NCI-H460 (cell line): Measurements from ENCODE around the gene KCTD1. TPM values are rescaled to one million over a fixed set of nuclear protein-coding genes. Genes with fewer than 3 reads are reported as not detected.

Experiments used
- DNase-seq: peaks from one replicate; pipeline ENCODE4 v3.0.0-alpha.2; 2016; ENCODE audit warnings: low read depth; ENCODE audit errors: extremely low read depth
- total RNA-seq: library from RNA; depleted of rRNA; stranded (reverse); fragments of >200 nt; shearing (Covaris generic); gene quantifications from 2 replicates; pipeline ENCODE4 v1.2.3, GENCODE V29; 2014

KCTD1 gene
- total RNA-seq, 1 experiment from 2014 or later = 17.2 TPM

DNA sequence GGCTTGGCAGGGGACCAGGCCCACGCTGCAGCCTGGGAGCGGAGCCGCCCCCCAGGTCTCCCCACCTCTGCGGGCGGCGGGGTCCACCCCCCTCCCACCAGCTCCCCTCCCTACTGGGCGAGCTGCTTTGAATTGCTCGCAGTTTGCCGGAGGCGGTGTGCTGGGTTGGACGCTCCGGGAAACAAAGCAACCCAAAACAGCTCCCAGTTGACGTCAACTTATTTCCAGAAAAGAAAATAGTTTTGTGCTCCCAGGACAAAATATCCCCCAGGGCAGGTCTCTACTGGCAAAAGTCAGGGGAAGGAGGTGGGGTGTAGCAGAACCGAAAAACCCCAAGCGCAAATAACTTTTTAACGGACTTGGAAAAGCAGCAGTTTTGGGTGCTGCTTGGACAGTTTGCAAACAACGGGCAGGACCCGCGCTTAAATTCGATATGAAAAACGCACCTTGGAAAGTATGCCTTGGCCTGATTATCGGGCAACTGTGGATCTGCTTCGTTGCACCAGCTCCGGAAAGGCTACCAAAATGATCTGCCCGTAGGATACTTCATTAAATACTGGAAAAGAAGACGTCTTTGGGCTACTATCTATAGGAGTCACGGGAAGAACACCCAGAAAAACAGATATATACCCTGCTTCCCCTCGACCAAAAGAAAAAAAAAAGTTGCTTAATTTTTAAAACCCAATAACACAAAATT lies 2.8 kb upstream of the KCTD1 start:
- no peak for DNase-seq

DNA sequence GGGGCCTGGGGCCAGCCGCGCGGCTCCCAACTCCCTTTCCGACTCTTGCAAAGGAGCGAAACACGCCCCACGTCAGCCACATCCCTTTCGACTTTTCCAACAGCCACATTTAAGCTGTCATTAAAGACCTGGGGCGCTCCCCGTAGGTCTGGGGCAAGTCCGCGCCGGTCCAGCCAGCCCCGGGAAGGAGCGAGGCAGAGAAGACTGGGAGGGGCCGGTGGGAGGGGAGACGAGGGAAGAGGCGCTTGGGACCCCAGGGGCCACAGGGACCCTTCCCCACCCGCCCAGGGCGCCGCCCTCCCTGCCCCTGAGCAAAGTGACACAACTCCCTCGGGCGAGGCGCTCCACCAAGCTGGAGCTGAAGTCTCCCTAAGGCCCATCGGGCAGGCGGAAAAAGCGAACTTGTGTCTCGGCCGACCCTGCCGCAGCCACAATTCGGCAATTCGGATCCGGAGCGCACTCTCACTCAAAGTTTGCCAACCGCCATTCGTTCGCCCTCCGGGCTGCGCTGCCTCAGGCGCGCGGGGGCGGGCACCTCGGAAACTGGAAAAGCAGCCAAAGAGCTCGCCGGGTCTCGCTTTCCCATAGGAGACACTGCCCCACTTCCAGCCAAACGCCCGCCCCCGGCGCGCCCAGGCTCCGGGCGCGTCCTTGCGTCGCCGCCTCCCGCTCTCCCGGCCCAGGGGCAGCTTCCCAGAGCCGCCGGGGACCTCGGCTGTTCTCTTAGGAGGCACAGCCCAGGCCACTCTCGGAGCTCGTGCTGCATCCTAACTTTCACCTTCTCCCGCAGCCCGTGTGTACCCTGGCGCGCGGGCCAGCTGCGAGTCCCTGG lies 1.1 kb upstream of the KCTD1 start:
- DNase-seq = peak; percentile 49

DNA sequence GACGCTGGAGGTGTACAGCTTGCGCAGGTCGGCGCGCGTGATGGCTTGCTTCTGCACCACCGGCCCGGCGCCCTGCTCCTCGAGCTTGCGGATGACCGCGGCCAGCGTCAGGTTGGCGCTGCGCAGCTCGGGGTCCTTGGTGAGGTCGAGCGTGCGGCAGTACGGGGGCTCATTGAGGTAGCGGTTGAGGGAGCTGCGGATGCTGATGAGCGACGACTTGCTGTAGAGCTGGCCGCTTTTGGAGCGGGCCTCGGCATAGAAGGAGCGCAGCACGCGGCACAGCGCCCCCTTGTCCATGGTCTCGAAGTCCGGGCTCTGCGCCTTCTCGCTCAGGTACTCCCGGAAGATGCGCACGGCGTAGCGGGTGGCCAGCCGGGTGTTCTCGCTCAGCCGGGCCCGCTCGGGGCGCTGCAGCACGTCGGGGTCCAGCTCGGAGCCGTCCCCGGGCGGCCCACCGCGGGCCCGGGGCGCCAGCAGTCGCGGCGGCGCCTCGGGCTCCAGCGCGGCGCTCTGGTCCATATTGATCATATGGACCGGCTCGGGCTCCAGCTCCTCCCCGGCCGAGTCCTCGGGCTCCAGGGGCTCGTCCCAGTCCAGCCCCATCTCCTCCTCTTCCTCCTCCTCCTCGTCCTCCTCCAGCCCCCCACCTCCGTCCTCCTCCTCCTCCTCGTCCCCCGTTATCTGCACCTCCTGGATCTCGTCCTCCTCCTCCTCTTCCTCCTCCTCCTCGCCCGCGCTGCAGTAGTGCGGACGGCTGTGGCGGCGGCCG lies 523 bp downstream of the KCTD1 start:
- DNase-seq = no peak

DNA sequence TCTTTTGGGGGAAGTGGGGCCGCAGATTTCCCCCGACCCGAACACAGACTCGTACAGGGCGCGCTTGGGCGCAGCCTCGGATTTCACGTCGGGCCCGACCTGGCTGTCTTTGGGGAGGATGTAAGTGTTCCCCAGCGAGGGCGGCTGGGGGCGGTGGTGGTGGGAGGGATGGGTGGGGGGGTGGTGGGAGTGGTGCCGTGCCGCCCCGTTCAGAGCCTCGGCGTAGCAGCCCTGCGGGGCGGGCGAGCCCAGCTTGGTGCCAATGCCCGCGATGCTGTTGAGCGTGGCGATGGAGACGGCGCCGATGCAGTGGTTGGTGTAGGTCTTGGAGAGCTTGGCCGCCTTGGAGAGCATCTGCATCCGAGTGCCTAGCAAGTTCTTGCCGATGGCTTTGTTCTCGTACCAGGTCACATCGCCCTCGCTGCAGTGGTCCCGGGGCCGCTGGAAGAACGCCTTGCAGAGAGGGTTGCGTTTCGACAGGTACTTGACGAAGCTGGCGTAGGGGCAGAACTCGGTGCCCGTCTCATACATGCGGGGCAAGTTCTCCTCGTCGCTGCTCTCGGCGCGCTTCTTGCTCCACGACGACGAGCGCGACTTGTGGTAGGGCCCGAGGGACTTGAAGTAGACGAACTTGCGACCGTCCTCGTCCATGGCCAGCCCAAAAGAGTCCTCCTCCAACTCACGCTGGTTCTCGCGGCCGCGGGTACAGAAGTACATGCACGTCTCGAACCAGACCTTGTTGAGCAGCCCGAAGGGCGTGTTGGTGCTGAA lies 1.3 kb downstream of the KCTD1 start:
- DNase-seq = no peak

DNA sequence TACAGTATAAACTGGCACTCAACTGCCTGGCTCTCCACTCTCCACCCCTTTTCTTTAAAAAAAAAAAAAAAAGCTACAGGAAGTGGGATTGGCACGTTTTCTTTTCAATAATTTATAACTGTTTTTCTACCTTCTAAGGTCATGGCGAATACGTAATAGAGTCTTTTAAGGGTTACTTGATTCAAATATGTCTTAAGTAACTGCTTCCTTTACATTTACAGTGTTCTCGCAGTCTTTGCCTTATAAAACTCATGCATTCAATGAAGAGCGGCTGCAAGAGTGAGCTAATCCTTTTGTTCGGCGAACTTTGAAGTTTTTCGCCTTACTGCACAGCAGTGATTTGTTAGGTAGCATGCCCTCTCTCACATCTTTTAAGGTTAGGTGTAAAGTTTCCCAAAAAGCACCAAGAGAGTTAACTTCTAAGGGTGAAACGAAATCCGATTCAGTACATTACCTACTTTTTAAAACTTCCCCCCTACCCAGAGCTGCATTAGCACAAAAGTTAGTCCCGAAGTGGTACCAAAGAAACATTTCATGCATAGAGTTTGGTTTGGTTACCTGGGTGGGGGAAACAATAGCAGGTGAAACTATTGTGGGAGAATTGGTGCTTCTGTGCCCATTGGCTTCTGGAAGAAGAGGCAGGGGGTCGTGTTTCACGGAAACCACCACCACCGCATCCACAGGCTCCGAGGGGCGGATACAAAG lies 2.0 kb downstream of the KCTD1 start:
- DNase-seq = no peak

DNA sequence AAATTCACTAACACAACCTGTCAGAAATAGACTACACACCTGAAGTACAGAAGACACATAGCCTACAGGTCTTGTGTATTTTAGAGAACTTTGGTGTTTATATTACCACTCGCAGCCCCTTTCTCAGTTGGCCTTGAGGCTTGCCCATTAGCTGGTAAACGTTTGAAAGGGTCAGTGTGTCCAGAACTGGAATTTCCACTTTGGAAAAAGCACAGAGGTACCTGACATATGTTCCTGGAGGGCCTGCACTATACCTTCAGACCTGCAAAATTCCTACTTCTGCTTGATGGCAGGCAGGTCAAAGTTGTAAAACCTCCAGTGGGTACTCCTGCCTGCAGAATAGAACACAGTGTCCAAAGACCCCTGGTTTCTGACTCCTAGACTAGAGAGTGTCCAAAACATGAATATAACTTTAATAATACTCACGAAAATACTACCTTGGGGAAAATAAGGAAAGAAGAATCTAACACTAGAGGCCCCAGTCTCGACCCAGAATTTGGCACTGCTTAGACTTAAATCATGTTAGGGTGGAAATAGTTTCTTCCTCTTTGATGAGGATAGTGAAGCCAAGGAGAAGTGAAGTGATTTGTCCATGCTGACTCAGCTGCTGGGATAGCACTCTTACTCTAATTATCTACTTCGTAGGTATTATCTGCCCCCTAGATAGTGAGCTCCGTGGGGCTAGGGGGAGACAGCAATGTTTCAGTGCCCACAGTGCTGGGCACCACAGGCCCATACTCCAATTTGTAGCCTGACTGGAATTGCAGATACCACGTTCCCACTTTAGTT lies 2.8 kb downstream of the KCTD1 start:
- no peak for DNase-seq

DNA sequence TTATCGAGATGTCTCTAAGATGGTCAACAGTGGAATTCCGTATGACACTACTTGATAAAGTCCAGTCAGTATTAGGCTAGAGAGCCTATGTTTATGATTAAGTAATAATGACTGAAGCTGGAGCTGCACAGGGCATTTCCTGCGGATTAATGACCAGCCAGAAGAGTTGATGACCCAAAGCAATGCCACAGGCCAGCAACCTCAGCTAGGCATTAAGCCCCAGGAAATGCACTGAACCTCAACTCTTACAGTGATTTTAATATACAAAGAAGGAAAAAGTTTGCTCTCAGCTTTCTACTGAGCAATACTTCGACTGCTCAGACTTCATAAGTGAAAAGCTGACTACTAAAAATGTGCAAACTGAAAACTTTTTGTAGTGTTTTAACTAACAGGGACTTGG lies 3.9 kb downstream of the KCTD1 start:
- DNase-seq = no peak

DNA sequence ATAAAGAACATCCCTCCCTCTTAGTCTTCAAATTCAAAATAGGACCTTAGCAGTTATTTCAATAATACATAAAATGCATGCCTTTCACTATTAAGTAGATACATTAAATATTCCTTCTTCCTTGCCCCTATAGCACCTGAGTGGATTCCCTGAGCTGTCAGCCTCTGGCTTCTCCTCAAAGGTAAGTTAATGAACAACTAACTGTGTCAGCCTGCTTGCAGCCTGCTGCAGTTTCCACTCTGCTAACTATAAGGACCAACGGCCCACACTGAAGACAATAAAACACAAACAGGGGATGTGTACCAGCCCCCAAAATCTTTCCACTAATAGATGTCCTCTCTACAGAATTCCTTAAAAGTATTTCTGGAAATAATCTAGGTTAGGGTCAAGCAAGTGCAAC lies 5.0 kb downstream of the KCTD1 start:
- DNase-seq = no peak

DNA sequence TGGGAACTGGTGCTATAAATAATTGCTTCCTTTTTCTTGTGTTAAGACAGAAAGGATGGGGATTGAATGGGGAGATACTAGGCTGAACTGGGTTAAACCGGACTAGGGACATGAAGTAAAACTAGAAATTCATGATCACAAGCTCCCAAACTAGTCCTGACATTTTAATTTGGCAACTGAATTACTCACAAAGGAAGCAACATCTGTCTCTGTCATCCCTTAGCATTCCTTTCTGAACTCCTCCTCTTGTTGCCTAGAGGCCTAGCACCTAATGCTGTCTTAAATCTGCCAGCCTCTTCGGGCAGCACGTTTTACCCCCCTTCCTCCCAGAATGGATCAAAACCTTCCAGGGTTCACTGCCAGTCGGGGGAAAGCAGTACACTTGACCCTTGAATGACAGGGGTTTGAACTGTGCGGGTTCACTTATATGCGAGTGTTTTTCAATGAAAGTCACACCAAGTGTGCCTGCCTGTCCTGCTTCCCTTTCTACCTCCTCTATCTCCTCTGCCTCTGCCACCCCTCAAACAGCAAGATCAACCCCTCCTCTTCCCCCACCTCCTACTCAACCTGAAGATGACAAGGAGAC lies 8.2 kb downstream of the KCTD1 start:
- DNase-seq = no peak

DNA sequence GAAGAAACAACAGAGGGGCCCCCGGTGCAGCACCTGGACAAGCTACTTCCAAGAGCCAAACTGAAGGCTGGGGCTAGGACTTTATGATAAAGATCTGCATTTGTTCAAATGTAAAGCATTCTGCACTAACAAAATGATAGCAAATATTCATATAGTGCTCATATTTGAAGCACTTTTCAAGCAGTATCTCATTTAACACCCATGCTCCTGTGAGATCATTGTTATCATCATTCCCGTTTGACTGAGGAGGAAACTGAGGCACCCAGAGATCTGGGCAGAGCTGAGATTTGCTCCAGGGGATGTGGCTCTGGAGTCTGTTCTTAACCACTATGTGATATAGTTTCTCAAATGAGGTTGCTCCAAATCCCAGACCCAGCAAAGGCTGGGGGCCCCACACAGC lies 9.8 kb downstream of the KCTD1 start:
- no peak for DNase-seq

DNA sequence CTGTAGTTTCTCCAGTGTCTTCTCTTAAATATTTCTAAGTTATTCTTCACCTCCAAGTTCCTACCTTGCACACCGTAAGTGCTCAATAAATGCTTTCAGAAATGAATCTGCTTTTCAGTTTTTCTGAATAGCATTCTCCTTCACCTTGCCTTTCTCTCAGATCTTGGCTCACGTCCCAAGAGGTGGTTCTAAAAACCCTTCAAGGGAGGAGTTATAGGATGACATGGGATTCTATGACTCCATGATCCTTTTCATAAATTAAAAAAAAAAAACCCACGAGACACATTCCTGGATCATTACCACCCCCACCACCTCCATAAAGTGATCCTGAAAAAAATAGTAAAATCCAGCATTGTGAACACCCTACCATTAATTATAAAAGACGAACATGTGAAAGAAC lies 11.7 kb downstream of the KCTD1 start:
- no peak for DNase-seq

DNA sequence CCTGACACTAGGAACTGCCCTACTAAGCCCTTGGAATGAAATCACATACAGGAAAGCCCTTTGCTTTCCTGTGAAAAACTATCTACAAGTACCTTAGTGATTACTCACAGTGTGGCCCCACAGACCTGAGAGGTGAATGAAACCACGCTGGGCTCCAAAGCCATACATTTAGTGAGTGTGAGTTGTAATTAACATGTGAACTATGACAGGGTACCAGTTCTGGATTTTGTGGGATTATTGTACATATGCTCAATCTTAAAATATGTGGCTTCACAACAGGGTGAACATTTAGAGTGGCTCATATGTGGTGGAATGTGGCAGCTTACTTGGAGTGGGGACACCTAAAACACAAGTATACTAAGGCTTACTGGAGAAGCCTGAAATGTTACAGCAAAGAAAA lies 12.3 kb downstream of the KCTD1 start:
- DNase-seq = no peak

DNA sequence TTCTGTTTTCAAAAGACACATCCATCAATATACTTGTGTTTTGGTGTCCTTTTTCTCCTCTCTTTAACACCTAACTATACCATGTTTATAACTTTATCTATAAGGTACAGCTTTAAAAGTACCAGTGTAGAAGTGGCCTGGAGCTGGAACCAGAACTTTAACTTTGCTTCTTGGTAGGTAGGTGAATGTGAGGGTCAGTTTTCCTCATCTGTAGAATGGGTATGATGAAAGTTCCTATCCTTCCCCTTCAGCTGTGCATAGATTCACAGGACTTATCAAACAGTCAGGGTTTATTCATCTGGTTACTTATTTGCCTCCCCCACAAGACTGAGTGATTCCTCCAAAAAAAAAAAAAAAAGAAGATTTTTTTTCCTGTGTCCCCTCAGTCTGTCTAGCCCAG lies 12.7 kb downstream of the KCTD1 start:
- DNase-seq = no peak

DNA sequence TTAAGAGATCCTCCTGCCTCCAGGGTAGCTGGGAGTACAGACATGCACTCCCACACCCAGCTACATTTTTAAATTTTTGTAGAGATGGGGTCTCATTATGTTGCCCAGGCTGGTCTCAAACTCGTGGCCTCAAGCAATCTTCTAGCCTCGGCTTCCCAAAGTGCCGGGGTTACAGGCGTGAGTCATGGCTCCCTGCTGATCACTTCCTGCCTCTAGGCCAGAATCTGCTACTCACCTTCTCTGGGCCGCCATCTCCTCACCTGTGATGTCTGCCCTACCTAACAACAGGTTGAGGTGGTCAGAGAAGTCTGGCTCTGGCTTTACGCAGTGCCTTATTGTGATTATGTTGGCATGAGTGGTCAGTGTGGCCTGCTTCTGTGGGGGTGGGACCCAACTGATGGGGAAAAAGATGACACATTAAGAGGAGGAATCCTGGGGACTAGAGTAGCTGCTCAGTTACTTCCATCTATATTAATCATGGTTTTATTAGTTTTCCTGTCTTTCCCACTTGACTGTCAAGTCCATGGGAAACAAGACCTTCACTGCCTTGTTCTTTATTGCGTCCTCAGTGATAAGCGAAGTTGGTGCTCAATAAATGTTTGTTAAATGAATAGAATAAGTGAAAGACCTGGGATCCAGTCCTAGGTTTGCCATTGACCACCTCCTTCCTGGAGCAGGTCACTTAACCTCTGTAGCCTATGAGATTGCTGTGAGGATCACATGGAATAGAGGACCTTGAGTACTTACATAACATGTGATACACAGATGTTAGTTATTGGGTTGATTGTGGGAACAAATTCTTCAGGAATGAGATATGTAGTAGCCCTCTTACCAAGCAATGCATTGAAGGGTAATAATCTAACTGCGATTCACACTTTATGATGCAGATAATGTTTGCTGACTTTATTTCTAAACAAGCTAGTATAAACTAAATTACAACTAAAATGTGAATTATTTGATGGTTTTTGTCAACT lies 15.7 kb downstream of the KCTD1 start:
- no peak for DNase-seq

DNA sequence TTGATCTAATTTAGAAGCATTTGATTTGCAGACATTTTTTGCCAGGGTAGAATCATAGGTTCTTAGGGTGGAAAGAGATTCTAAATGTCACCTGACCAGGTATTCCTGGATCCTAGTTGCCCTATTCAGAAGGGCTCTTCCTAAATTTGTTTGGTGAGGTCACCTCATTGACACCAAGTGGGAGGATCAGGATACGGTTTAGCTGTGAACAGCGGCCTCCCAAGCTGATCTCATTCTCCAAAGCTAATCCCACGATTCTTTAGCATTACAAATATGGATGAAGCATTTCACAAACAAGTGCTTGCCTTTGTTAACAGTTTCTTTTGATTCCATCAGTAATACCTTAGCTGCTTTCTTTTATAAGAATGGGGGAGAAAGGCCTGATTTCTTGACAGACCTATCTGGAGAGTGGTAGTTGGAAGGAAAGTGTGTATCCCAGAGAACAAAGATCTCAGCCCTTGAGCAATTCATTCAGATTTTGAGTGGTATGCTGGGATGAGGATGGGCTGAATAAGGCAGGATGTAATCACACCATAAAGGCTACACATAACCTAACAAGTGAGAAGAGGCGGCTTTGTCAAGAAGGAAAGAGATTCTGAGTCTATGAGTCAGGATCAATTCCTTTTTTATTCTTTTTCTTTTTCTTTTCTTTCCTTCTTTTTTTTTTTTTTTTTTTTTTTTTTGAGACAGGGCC lies 16.6 kb downstream of the KCTD1 start:
- no peak for DNase-seq

DNA sequence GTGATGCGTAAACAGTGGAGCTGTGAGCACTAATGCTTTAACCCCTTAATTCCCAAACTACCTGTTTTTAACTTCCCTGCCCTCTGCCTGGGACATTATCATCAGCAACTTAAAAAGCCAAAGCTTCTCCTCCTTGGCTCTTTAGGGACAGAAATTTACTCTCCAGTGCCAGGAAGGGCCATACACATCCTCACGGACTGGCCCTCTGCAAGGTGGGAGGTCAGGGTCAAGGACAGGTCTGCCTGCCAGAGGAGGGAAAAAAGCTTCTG lies 21.5 kb downstream of the KCTD1 start:
- DNase-seq = no peak

DNA sequence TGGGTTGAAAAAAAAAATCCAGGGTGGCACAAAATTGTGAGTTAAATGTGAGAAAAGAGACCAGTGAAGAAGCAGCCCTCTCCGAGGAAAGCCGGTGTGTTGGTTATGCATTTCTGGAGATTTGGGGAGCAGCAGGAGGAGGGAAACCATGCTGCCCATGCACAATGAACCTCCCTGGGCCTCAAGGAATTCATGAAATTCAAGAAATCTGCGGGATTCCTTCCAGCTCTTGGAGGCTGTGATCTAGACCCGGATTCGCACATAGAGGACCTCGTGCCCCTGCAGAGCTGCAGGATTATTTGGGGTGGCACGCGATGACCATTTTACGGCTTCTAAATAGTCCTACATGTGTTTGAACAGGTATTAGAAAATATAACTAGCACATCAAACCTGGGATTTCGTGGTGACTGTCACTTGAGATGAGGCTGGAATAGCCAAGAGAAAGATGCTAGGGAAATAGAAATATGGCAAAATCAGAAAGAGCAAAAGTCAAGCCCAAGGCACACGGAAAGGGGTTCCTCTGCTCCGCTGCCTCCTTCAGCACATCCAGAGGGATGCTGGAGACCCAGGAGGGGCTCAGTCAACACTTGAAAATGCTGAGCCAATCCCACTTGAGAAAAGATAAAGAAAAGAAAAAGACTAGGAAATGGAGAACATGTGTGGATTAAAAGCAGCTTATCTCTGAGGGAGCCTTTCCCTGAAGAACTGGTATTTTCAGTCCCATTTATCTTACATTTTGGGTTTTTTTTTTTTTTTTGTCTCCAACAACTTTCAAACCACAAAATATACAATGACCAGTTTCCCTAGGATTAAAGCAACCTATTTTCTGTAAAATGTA lies 22.0 kb downstream of the KCTD1 start:
- DNase-seq = no peak
